Fibroblast of mammary gland (primary cell): ENCODE measurements around the gene STX10.
A peak's percentile ranks its signal among the peaks of the same experiment; 100 is the strongest.

ENCODE experiments used
- DNase-seq: peaks from one replicate; pipeline ENCODE4 v3.0.0-alpha.2; 2010; ENCODE audit warnings: low read depth
- H3K4me3 ChIP-seq: 2 replicates; pipeline ENCODE4 v1.5.1; 2011; ENCODE audit warnings: low read depth, mild to moderate bottlenecking, low read length, moderate library complexity; ENCODE audit not compliant: control insufficient read depth
- CTCF ChIP-seq: conservative IDR thresholded peaks from 2 replicates; pipeline ENCODE4 v1.5.1; 2011; ENCODE audit warnings: low read depth, low read length, inconsistent platforms; ENCODE audit not compliant: control insufficient read depth, insufficient read depth

Gene STX10

GRCh38 chr19:13116282-13117175, 33.6 kb downstream of the STX10 start, which contains the start of gene TRMT1:
TSS of gene TRMT1 (minus strand) at chr19:13116740. CDS start at chr19:13116399, 341 bp downstream.
- H3K4me3 ChIP-seq: peak within 1 kb of the TSS; percentile 98
- no peak for TF ChIP-seq CTCF
- DNase-seq: peak; percentile 92

GRCh38 chr19:13115936-13116281, 34.3 kb downstream of the STX10 start:
- peak; percentile 27 for DNase-seq
- peak overlapping the region; percentile 98 for H3K4me3 ChIP-seq
- TF ChIP-seq CTCF: no peak

DNA sequence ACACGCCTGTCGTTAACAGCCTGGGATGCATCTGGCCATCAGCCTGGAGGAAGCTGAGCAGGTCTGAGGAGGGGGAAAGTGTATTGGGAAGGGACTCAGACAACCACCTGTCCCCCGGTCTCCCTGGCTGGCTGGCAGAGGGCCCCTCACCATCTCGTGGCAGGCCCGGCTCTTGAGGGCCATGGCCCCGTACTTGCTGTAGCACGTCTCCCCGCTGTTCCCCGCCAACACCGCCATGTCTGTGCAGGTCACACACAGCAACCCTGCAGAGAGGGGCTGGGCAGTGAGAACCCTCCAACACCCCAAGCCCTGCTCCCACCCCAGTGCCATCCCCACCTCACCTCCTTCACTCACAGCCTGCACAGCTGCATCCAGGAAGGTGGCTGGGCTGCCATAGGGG, 37.6 kb downstream of the STX10 start:
- no peak overlapping the region for H3K4me3 ChIP-seq
- DNase-seq: no peak
- TF ChIP-seq CTCF: no peak

- no peak for DNase-seq
- no peak for TF ChIP-seq CTCF
- H3K4me3 ChIP-seq: no peak overlapping the region
Observed at GRCh38 chr19:13110099-13110610, 40.0 kb downstream of the STX10 start.

DNA sequence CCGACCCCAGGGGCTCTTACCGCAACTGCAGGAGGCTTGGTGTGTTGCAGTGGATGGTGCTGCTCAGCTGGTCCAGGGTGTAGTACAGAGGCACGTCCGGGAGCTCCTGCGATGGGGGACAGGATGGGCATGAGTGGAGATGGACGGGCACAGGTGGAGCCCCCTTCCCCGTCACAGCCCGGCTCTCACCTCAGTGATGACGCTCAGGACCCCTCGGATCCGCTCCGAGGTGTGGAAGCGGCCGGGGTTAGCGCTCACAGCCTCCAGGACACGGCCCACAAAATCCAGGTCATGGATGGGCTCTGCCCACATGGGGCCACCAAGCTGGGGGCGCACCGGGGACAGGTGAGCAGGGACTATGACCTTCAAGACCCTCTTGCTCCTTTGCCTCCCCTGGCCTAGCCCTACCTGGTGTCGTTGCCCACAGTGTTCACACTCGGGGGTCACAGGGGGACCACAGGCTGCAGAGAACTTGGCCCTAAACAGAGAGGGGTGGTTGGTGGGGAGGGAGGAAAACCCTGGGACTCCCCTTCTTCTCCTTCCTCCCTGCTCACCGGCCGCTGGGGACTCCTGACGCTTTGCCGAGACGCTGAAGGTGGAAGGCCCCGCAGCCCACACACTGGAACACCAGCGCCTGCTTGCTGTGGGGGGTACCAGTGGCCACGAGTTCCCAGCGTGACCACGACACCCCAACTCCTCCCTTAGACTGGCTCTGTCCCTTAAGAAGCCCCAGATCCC, 40.6 kb downstream of the STX10 start:
- no peak for TF ChIP-seq CTCF
- no peak overlapping the region for H3K4me3 ChIP-seq
- no peak for DNase-seq

DNA sequence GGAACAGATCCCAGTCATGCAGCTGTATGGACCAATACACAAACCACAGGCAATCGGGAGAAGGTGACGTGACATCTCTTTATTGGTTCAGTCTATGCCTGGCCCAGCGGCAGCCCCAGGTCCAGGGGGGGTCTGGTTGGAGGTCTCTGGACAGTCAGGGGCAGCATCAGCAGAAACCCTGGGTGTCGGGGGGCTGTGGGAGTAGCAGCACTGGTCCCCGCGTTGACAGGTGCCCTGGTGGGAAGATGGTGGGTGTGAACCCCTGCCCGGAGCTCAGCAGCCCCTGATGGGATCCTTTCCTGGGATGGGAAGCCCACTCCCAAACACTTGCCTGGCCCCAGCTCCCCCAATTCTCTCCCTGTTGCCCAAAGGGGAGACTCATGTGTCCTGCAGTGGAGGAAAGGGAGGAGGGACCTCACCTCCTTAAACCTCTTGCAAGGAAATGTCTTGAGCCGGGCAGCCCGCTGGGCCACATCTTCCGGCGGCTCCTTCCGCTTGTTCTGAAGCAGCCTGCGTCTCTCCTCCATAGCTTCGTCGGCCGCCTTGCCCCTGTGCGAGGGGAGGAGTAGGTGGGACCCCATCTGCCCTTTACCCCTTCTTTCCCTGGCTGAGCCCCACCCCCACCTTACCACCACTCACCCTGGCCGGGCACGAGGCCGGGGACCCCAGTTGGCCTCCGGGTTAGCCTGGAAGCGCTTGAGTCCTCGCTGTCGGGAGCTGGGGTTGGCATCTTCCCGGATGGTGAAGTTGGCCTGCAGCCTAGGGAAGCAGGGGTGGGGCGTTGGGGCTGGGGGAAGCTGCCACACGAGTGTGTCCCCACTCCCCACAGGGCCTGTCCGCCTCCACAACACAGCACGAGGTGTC, 45.1 kb downstream of the STX10 start:
- DNase-seq: no peak
- H3K4me3 ChIP-seq: no peak overlapping the region
- no peak for TF ChIP-seq CTCF
